ENCODE measurements around the gene B4GALT7.
"Not testable (repeated sequence)": the region's sequence is repeated elsewhere in the genome, so short reads cannot be mapped to it uniquely, and the experiment has no call there.

Gene B4GALT7, protein sequence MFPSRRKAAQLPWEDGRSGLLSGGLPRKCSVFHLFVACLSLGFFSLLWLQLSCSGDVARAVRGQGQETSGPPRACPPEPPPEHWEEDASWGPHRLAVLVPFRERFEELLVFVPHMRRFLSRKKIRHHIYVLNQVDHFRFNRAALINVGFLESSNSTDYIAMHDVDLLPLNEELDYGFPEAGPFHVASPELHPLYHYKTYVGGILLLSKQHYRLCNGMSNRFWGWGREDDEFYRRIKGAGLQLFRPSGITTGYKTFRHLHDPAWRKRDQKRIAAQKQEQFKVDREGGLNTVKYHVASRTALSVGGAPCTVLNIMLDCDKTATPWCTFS

GRCh38 chr5:177599731-177600507 is at the start of gene B4GALT7:
Gene B4GALT7, plus strand, starts transcription at chr5:177600132. Its CDS starts 79 bp downstream, at chr5:177600211.
- DNase-seq, result peak; percentile 77

DNA sequence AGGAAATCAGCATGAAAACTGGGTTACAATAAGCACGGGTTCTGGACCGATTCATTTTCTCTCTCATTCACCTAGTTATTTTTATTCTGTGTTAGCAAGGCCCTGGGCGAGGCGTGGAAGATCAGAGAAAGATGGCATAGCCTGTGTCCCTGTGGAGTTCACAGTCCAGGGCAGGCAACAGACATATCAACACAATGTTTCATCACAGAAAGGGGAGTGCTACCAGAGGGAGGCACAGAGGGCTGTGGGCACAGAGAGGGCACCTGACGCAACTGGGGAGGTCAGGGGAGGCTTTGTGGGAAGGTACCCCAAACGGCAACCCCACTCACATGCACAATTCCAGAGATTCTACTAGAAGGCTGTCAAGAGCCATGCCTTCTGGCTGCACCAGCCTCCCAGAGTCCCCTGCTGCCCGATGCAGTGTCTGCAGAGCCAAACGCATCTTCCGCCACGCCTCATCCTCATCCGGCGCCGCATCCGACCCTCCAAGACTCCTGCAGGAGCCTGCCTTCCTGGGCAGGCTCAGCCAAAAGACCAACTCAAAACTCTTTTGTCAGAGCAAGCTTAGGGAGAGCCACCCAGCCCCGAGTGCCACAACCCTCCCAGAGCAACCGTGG is 47.0 kb upstream of the B4GALT7 start:
- no peak for DNase-seq

GRCh38 chr5:177553671-177554429 is 46.1 kb upstream of the B4GALT7 start:
- no peak for DNase-seq

DNA sequence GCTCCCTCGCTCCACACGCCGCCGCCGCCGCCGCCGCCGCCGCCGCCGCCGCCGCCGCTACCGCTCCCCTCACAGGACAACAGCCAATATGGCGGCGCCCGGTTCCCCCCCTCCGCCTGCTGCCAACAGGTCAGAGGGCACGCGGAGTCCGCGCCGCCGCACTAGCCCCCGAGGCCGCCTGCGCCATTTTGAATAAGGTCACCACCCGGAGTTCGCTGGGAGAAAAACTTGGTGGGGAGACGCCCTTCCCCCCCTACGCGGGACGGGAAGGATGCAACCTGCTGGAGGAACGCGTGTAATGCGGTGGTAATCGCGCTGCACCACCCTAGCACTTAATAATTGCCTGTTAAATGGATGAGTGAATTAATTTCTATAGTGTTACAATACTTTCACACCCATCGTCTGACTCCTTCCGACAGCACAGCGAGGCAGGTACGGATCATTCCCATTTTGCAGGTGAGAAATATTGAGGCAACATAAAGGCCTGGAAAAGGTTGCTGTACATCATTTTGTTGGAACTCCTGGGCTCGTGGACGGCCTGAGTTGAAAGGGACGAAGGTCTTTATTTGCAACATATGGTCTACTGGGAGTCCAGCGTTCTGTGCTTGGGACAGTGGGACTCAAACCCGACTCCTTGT is 45.3 kb upstream of the B4GALT7 start, which contains the start of gene FAM193B:
TSS of gene FAM193B (minus strand) at position 90 of the 638 bp plus-strand sequence. CDS start 105 bp downstream, outside the sequence.
- DNase-seq, result peak; percentile 91

DNA sequence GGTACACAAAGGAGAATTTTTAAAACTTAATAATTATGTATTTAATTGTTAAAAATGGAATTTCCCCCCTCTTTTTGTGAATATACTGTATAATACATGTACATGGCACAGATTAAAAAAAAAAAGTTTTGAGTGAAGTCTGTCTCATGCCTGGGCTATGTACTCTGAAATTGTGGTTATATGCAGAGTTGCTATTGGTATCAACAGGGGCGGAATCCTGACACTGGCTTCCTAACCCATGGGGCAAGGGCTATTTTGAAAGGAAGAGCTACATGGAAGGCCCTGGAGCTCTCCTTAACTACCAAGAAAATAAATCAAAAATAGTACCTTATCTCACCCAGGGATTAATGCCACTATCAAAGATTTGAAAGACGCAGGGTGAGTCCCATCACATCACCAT is 44.7 kb upstream of the B4GALT7 start:
- DNase-seq, result no peak

DNA sequence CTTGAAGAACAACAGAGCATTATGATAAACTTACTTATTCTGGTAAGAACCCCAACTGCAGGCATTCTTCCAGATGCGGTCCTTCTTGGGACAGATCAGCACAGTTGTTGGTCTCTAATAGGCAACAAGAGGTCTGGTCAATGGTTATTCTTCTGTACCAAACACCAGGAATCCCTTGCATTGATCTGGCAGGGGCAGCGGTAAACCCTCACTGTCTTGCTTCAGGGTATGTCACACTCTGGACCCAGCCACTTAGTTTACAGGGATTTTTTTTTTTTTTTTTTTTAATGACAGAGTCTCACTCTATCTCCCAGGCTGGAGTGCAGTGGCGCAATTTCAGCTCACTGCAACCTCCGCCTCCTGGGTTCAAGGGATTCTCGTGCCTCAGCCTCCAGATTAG is 44.3 kb upstream of the B4GALT7 start:
- DNase-seq, result no peak

DNA sequence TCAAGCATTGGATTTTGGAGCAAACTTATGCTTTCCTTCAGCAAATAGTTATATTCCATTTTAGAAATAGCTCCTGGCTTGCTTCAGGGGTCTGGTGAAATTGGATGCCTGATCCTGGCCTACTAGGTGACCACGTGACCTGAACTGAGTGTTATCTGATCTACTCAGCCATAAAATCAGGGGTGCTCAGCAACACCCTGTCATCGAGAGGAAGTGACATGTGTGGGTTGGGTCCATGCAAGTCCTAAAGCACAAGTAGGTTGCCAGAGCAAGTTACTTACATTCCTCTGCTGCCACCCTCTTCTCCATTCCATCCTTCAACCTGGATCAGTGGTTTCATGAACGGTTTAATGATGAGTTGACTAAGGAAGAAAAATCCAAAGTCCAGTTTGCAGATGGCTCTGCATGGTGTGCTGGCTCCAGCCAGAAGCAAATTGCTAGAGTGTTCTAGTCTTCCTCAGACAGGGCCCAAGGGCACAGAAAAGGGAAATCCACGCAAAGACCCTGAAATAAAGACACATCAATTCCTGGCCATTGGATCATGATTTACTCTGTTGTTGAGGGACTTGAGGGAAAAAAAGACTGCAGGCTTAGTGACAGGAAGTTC is 42.8 kb upstream of the B4GALT7 start:
- no peak for DNase-seq

- no peak for DNase-seq
Observed at GRCh38 chr5:177557796-177558195, 42.1 kb upstream of the B4GALT7 start.

GRCh38 chr5:177559446-177559941 is 40.4 kb upstream of the B4GALT7 start:
- not testable (repeated sequence) for DNase-seq

DNA sequence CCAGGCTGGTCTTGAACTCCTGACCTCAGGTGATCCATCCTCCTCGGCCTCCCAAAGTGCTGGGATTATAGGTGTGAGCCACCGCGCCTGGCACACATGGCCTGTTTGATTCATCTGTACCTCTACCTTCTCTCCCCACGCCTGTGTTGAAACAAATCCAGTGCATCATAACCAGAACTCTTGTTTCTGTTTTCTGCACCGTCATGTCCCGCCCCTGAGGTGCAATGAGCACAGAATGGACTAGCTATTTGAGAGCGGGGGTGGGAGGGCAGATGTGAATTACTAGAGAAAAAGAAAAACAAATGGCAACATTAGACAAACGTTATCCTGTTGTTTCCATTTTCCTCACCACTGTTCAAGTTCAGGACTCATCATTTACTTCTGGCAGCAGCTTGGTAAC is 34.9 kb upstream of the B4GALT7 start:
- no peak for DNase-seq

GRCh38 chr5:177568326-177568725 is 31.6 kb upstream of the B4GALT7 start:
- DNase-seq, result no peak

DNA sequence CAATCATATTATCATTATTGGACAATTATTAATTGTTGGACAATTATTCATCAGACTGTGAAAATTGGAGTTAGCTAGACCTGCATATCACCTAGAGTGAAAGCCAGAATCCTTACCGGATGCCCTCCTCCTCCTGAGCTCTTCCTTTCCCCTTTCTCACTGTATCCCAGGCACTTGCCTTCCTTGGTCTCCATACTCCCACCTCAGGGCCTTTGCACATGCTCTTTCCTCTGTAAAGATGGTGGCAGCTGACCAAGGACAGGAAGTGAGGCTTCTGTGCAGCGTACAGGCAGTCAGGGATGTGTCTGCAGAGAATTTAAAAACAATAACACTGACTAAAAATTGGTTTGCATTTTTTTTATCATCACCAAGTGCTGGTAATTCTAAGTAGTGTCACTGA is 30.0 kb upstream of the B4GALT7 start:
- no peak for DNase-seq

DNA sequence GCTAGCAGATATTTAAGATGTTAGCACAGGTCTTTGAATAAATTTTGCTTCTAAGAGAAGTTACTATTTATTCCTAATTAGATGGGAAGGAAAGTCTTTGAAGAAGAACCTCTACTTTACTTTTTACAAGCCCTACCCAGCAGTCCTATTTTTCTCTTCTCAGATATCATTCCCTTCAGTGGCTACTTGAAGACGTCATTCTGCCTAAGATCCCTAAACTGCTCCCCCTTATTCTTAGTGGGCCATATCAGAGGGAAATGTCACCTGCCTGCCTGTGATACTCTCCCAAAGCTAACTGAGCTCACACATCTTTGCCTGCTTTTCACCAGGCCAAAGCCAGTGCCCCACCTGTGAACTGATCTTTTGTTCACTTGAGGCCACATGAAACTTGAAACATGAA is 24.4 kb upstream of the B4GALT7 start:
- DNase-seq, result no peak

DNA sequence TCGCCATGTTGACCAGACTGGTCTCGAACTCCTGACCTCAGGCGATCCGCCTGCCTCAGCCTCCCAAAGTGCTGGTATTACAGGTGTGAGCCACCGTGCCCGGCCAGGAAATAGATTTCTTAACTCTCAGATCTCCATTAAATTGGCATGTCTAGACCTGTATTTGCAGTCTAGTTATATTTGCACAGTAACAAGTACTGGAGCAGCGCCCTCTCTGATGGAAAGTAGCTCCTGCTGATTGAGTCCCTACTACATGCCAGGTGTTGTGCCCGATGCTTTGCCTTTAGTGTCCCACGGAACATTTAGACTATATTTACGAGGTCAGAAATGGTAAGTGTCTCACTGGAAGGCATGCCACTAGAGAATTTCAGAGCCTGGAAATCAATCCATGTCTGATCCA is 23.8 kb upstream of the B4GALT7 start:
- no peak for DNase-seq

- no peak for DNase-seq
Observed at GRCh38 chr5:177578316-177578715, 21.6 kb upstream of the B4GALT7 start.

- no peak for DNase-seq
Observed at GRCh38 chr5:177588413-177588909, 11.5 kb upstream of the B4GALT7 start.

DNA sequence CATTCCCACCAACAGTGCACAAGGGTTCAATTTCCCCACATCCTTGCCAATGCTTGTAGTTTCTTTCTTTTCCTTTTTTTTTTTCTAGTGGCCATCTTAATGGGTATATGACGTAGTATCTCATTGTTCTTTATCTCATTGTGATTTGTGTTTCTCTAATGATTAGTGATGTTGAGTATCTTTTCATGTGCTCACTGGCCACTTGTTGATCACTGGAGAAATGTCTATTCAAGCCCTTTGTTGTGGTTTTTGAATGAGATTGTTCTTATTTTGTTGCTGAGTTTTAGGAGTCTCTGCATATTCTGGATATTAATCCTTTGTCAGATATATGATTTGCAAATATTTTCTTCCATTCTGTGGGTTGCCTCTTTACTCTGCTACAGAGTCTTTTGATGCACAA is 9.5 kb upstream of the B4GALT7 start:
- no peak for DNase-seq

GRCh38 chr5:177591690-177592009 is 8.3 kb upstream of the B4GALT7 start:
- DNase-seq, result no peak

DNA sequence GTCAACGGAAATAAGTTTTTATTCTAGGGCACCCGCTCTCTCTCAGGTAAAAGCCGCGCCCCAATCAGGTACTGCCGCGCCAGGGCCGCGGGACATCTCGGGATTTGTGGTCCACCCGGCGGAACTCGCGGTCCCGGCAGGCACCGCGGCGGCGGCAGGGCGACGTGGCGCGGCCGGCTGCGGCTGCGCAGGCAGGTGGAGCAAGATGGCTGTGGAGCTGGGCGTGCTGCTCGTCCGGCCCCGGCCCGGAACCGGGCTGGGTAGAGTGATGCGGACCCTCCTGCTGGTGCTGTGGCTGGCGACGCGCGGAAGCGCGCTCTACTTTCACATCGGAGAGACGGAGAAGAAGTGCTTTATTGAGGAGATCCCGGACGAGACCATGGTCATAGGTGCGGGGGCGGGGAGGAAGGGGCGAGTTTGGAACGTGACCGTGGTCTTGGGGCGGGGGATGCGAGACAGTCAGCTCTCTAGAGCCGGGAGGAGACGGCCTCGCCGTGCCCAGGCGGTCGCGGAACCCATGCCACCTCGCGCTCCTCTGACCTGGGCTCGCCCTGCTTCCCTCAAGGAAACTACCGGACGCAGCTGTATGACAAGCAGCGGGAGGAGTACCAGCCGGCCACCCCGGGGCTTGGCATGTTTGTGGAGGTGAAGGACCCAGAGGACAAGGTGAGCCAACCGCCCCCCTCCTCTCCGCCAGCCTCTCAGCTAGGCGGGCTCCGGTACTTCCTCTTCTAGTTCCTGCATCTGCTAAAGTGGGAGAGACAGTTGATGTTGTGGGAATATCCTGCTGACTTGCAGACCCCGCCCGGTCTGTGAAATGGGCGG is 7.7 kb upstream of the B4GALT7 start, which contains the start of gene TMED9:
TSS of gene TMED9 (plus strand) at position 194 of the 825 bp plus-strand sequence. CDS start at position 206, 12 bp downstream.
- DNase-seq, result peak; percentile 79

GRCh38 chr5:177592905-177593304 is 7.0 kb upstream of the B4GALT7 start:
- no peak for DNase-seq

DNA sequence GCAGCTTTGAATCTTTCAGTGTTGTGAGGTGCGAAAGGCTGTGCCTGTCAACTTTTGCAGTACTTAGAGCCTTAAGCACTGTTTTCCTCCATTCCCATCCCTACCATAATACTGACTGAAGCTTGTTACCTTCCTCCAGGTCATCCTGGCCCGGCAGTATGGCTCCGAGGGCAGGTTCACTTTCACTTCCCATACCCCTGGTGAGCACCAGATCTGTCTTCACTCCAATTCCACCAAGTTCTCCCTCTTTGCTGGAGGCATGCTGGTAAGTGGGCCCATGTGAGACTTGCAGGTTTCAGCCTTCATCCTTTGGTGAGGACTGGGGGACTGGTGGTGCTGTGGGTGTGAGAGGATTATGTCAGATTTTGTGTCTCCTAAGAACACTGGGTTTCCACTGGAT is 6.4 kb upstream of the B4GALT7 start:
- DNase-seq, result no peak

Measured in fibroblast of upper back skin (primary cell).